NCI-H345 treated with DMSO at 0.1 percent for 48 hours (cell line): ENCODE results near the gene TIMP2.
"Not testable (repeated sequence)": the region's sequence is repeated elsewhere in the genome, so short reads cannot be mapped to it uniquely, and the experiment has no call there.

Source experiments
- DNase-seq: peaks from one replicate; lab custom pipeline; 2025; ENCODE audit not compliant: unreplicated experiment; lab: John Stamatoyannopoulos, UW

The TIMP2 gene

GRCh38 chr17:78933025-78933958 lies 8.1 kb upstream of the TIMP2 start:
- no peak for DNase-seq

DNA sequence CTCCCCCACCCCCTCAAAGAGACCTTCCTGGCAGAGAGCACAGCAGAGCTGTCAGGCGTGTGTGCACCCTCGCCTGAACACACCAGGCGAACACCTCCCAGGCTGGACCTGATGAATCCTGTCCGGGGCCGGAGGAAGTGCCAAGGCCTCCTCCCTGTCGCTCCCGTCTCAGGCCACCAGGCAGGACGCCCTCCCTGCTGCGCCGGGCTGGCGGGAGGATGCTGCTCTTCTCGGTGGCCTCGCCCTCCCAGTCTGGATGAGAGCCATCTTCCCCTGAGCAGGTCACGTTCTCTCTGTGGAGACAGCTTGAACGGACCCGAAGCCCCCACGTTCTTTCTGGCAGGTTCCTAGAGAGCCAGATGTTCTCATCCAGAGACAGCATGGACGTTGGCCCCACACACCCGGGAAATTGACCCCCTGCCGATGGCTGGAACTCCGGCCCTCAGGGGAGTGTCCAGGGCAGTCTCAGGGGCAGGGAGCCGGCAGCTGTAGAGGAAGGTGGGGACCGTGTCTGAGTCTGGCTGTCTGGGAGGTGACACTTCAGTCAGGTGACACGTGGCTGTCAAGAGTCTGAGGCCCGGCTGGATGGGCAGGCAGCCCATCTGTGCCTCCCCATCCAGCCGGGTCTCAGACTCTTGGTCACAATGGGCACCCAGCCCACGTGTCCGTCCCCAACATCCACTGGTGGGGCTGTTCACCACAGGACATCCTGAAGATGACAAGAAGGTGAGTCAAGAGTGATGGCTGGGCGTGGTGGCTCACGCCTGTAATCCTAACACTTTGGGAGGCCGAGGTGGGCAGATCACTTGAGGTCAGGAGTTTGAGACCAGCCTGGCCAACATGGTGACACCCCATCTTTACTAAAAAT lies 5.0 kb upstream of the TIMP2 start:
- DNase-seq, result no peak

GRCh38 chr17:78925662-78926555 lies 722 bp upstream of the TIMP2 start:
- no peak for DNase-seq

- DNase-seq, result no peak
Measured at GRCh38 chr17:78924481-78925151, 571 bp downstream of the TIMP2 start.

GRCh38 chr17:78923660-78924453 lies 1.3 kb downstream of the TIMP2 start:
- DNase-seq, result no peak

DNA sequence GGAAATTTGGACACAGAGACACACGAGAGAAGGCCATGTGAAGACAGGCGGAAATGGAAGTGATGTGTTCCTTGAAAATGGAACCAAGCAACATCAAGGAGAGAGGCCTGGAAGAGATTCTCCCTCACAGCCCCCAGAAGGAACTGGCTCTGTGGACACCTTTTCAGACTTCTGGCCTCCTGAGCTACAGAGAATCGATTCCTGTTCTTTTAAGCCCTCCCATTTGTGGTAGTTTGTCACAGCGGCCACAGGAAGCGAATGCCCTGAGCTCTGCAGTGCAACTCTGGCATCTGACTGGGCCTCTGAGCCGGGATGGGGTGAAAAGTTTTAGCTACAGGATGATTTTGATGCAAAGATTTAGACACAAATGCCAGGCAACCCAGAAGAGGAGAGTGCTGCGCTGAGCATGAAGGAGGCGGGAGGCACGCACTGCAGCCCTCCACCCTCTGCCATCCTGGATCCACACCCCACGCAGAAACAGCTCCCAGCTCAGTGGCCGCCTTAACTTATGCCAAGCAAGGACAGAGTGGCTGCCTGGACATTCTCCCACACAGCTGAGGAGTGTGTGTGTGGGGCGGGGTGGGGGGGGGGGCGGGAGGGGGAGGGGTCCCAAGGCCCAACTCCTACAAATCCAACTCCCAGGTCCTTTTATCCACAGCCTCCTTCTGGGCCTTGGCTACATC lies 2.2 kb downstream of the TIMP2 start:
- no peak for DNase-seq

DNA sequence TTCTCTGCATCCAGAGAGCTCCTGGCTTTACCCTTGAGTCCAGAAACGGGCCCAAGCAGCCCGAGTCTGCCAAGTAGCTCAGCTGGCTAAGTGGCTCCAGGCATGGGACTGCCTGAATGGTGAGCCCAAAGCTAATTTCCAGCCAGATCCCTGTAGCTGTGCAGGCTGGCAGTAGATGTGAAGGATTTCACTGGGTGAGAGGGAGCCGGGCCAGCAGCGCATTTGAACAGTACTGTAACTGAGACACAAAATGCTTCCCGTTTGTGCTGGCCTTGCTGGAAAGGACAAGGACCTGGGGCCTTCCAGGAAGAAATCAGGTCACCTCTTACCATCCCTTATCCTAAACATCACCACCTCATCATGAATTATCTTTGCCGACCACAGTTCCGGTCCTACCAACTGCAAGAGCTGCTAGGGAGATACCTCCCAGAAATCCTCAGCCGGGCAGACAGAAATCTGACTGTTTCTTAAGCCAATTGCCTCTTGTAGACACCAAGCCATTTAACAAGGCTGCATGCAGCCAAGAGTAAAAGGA lies 3.7 kb downstream of the TIMP2 start:
- no peak for DNase-seq

DNA sequence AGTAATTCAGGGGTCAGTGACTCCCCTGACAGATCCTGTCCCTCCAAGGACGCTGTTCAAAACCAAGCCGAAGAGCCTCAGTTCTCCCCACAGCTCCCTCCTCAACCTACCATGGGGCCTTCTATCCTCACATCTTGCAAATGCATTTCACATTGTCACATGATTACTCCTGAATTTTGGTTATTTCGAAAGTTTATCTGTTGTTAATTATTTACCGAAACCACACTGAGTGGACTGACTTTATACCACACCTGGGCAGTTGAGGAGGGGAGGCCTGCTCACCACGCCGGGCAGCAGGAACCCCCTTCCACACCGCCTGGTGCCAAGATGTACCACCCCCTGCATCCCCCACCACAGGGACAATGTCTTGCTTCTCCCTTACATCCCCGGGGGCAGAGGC lies 4.7 kb downstream of the TIMP2 start:
- DNase-seq, result no peak

- no peak for DNase-seq
Measured at GRCh38 chr17:78919861-78920450, 5.2 kb downstream of the TIMP2 start.

DNA sequence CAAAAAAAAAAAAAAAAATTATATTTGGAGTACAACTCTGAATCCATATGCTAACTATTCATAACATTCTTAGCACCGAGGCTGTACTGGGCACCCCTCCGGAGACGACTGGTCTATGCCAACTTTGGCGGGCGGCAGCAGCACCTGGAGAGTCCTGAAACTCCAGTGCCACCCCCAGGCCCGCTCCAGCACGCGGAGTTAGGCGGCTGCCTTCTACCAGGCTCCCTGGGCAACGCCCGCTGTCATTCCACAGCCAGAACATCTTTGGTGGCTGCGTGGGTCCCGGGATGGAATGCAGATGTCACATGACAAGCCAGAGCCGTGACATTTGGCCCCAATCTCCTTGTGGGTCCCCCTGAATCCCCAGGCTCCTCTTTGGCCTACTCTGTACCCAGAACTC lies 6.2 kb downstream of the TIMP2 start:
- no peak for DNase-seq

GRCh38 chr17:78917451-78918275 lies 7.5 kb downstream of the TIMP2 start:
- no peak for DNase-seq

DNA sequence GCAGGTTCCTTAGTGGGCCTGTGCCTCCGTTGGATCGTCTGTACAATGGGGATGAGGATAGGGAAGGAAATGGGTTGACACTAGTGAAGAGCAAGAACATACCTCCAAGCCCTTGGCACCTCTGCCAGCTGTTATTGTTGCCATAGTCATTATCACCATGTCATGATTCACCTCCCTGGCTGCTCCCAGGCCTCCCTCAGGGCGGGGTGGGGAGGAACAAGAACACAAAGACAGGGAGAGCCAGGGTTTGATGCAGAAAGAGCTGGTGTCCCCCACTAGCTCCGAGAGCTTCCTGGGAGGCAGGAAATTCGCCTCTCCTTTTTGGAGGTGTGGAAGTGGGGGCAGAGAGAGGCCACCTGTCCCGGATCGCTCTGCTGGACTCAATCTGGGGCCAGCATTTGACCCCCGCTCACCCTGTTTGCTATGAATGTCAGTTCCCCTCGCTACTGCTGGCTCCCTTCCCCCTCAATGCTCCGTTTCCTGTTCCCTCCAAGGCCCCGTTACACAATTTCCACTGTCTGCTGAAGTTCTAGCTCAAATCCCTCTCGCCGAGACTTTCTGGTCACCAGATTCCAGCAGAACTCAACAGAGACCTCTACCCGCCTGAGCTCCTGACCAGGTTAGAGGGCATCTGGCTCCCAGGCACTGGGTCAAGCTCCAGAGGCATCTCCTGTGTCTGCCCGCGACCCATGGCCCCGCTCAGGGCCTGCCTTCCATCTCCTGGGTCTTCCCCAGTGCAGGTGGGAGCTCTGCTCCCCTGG lies 9.1 kb downstream of the TIMP2 start:
- DNase-seq, result no peak

DNA sequence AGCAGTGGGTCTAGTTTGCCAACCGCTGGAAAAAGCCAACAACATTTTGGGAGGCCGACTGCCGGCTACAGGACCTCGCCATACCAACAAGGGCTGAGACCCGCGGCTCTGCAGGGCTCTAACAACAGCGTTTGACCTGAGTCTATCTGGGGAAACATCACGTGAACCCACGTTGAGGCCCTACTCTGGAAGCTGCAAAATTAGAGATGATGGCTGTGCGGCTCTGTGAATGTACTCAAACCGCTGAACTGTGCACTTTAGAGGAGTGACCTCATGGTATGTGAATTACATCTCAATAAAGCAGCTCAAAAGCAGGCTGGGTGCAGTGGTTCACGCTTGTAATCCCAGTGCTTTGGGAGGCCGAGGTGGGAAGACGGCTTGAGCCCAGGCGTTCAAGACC lies 12.1 kb downstream of the TIMP2 start:
- DNase-seq, result no peak

- DNase-seq, result no peak
Measured at GRCh38 chr17:78912082-78912481, 13.1 kb downstream of the TIMP2 start.

DNA sequence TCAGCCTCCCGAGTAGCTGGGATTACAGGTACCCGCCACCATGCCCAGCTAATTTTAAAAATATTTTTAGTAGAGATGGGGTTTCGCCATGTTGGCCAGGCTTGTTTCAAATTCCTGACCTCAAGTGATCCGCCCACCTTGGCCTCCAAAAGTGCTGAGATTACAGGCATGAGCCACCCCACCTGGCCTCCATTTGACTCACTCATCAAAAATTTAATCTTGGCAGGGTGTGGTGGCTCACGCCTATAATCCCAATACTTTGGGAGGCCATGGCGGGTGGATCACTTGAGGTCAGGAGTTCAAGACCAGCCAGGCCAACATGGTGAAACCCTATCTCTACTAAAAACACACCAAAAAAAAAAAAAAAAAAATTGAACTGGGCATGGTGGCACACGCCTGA lies 13.6 kb downstream of the TIMP2 start:
- not testable (repeated sequence) for DNase-seq

GRCh38 chr17:78910497-78911284 lies 14.5 kb downstream of the TIMP2 start:
- no peak for DNase-seq
